ENCODE results near the gene BCORL1.

The BCORL1 gene

DNA sequence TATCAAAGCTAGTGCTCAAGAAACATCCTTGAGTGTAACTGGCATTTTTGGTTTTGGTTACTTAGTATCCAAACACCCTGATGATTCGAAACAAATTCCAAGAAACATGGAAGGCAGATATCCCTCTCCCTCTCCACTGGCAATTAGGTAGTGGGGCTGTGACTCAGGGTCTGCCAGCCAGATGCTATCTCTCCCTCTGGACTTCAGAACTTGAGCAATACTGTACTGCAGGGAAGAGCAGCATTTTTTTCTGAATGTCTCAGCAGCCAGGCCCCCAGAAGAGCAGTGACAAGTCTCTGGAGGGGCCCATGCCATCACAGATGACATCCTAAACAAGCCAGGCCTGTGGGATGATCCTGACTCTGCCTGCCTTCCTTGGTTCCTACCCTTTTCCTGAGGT is 37.3 kb upstream of the BCORL1 start:
- no peak overlapping the region for H3K4me3 ChIP-seq (ENCODE audit: low read length in 2 of 2)
- no peak overlapping the region for H4K91ac ChIP-seq (ENCODE audit: low read depth, low read length, poor library complexity)
- H3K23ac ChIP-seq (ENCODE audit: low read depth, low read length, poor library complexity): no peak overlapping the region
- no peak overlapping the region for H3K27ac ChIP-seq (replicated peaks; ENCODE audit: low read length)
- H2BK12ac ChIP-seq (ENCODE audit: low read length): no peak overlapping the region
- no peak overlapping the region for H3K4ac ChIP-seq (ENCODE audit: low read length)
- no peak overlapping the region for H2BK120ac ChIP-seq (ENCODE audit: low read depth, low read length)
- H2BK5ac ChIP-seq (ENCODE audit: low read length): no peak overlapping the region
- no peak overlapping the region for H4K8ac ChIP-seq (ENCODE audit: low read depth, low read length)
- no peak overlapping the region for H3K14ac ChIP-seq (ENCODE audit: low read length)
- WGBS, 2 donors (ENCODE audit: extremely low coverage in 2 of 2, insufficient read length in 2 of 2, insufficient replicate concordance in 1 of 2): no CpG with 5 or more reads among the region's 1 CpG
- no peaks in the 10 kb centered on the region for H3K36me3 ChIP-seq (replicated peaks in 1 of 2; ENCODE audit: control insufficient read depth in 2 of 2, insufficient read depth in 2 of 2, low read length in 2 of 2)
- DNase-seq (ENCODE audit: low spot score): no peak
- H3K18ac ChIP-seq (ENCODE audit: low read length): no peak overlapping the region
- no peak overlapping the region for H2AFZ ChIP-seq (ENCODE audit: low read length)
- no peak overlapping the region for H2BK15ac ChIP-seq (ENCODE audit: low read length)
- no peaks in the 10 kb centered on the region for H3K79me1 ChIP-seq (ENCODE audit: low read depth, low read length)
- no peak overlapping the region for H3K9ac ChIP-seq (ENCODE audit: low read depth, low read length, poor library complexity)
- no peak overlapping the region for H2AK5ac ChIP-seq (ENCODE audit: low read depth, low read length)
- peaks cover 0 to 3% of the 10 kb centered on the region in 2 donors for H3K4me1 ChIP-seq (ENCODE audit: control insufficient read depth in 2 of 2, insufficient read depth in 1 of 2, low read depth in 1 of 2, low read length in 2 of 2)
- H3K4me2 ChIP-seq (ENCODE audit: insufficient read depth, low read length, poor library complexity, severe bottlenecking): no peak overlapping the region
- no peaks in the 10 kb centered on the region for H3K9me3 ChIP-seq (replicated peaks in 1 of 2; ENCODE audit: control insufficient read depth in 2 of 2, insufficient read depth in 1 of 2, low read depth in 1 of 2, low read length in 2 of 2)
- peaks cover 0 to 9% (median 0%) of the 10 kb centered on the region in 3 experiments for H3K27me3 ChIP-seq (ENCODE audit: control insufficient read depth in 3 of 3, insufficient read depth in 3 of 3, low read depth in 1 of 3, low read length in 3 of 3)

DNA sequence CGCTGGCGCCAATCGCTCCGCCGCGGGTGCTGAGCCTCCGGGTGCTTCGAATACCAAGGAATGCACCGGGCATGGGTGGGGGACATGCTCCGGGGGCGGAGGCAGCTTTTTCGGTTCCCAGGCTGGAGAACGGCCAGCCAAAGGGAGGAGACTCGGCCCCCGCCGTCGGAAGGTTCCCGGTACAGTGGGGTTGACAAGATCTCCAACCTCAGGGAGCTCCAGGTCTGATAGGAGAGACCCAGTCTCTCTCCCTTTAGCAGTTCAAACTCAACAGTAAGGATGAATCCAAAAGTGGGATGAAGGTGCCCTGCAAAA is 29.1 kb upstream of the BCORL1 start:
- Histone ChIP-seq H3K9ac (ENCODE audit: low read depth, low read length, poor library complexity) (no peak overlapping the region), H2BK12ac (ENCODE audit: low read length) (no peak overlapping the region), H4K91ac (ENCODE audit: low read depth, low read length, poor library complexity) (no peak overlapping the region), H4K8ac (ENCODE audit: low read depth, low read length) (no peak overlapping the region), H3K27ac (replicated peaks; ENCODE audit: low read length) (no peak overlapping the region), H3K18ac (ENCODE audit: low read length) (peak overlapping the region; percentile 83), H3K36me3 (replicated peaks in 1 of 2; ENCODE audit: control insufficient read depth in 2 of 2, insufficient read depth in 2 of 2, low read length in 2 of 2) (no peaks in the 10 kb centered on the region), H3K14ac (ENCODE audit: low read length) (no peak overlapping the region), H2BK15ac (ENCODE audit: low read length) (peak overlapping the region; percentile 37), H2BK5ac (ENCODE audit: low read length) (peak overlapping the region; percentile 39), H3K4me3 (ENCODE audit: low read length in 2 of 2) (peak overlapping the region in 1 of 2 donors; percentile 34), H2BK120ac (ENCODE audit: low read depth, low read length) (no peak overlapping the region), H3K27me3 (ENCODE audit: control insufficient read depth in 3 of 3, insufficient read depth in 3 of 3, low read depth in 1 of 3, low read length in 3 of 3) (peaks cover 0 to 12% (median 6%) of the 10 kb centered on the region in 3 experiments), H3K79me1 (ENCODE audit: low read depth, low read length) (no peaks in the 10 kb centered on the region), H3K9me3 (replicated peaks in 1 of 2; ENCODE audit: control insufficient read depth in 2 of 2, insufficient read depth in 1 of 2, low read depth in 1 of 2, low read length in 2 of 2) (no peaks in the 10 kb centered on the region), H3K4ac (ENCODE audit: low read length) (no peak overlapping the region), H3K4me1 (ENCODE audit: control insufficient read depth in 2 of 2, insufficient read depth in 1 of 2, low read depth in 1 of 2, low read length in 2 of 2) (peaks cover 3 to 18% of the 10 kb centered on the region in 2 donors), H3K4me2 (ENCODE audit: insufficient read depth, low read length, poor library complexity, severe bottlenecking) (peak overlapping the region; percentile 25), H3K23ac (ENCODE audit: low read depth, low read length, poor library complexity) (no peak overlapping the region), H2AK5ac (ENCODE audit: low read depth, low read length) (no peak overlapping the region), H2AFZ (ENCODE audit: low read length) (peak overlapping the region; percentile 76)
- DNase-seq (ENCODE audit: low spot score): no peak
- WGBS, 2 donors (ENCODE audit: extremely low coverage in 2 of 2, insufficient read length in 2 of 2, insufficient replicate concordance in 1 of 2): no CpG with 5 or more reads among the region's 18 CpGs

DNA sequence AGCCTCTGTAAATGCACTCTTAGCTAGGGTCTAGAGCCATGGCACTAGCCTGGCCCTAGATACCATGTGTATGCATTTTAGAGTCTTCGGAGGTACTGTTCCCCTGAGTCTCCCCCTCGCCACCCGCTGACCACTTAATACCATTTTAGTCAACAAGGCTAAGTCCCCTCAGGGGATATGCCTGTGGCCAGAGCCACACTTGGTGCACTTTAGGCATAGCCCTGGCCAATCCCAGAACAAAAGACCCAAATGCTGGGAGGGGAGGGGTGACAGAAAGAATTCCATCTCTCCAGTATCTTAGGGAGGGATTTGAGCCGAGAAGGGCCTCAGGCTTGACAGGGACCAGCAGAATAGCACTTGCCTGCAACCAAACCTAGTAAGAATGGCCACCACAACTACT is 28.6 kb upstream of the BCORL1 start:
- Histone ChIP-seq H3K27me3 (ENCODE audit: control insufficient read depth in 3 of 3, insufficient read depth in 3 of 3, low read depth in 1 of 3, low read length in 3 of 3) (peaks cover 0 to 18% (median 10%) of the 10 kb centered on the region in 3 experiments), H4K8ac (ENCODE audit: low read depth, low read length) (no peak overlapping the region), H2BK15ac (ENCODE audit: low read length) (no peak overlapping the region), H3K18ac (ENCODE audit: low read length) (no peak overlapping the region), H3K4me1 (ENCODE audit: control insufficient read depth in 2 of 2, insufficient read depth in 1 of 2, low read depth in 1 of 2, low read length in 2 of 2) (peaks cover 3 to 18% of the 10 kb centered on the region in 2 donors), H2BK5ac (ENCODE audit: low read length) (no peak overlapping the region), H2AK5ac (ENCODE audit: low read depth, low read length) (no peak overlapping the region), H2BK120ac (ENCODE audit: low read depth, low read length) (no peak overlapping the region), H3K9ac (ENCODE audit: low read depth, low read length, poor library complexity) (no peak overlapping the region), H3K14ac (ENCODE audit: low read length) (no peak overlapping the region), H3K4me2 (ENCODE audit: insufficient read depth, low read length, poor library complexity, severe bottlenecking) (no peak overlapping the region), H2BK12ac (ENCODE audit: low read length) (no peak overlapping the region), H3K79me1 (ENCODE audit: low read depth, low read length) (no peaks in the 10 kb centered on the region), H3K4ac (ENCODE audit: low read length) (no peak overlapping the region), H3K23ac (ENCODE audit: low read depth, low read length, poor library complexity) (no peak overlapping the region), H3K36me3 (replicated peaks in 1 of 2; ENCODE audit: control insufficient read depth in 2 of 2, insufficient read depth in 2 of 2, low read length in 2 of 2) (no peaks in the 10 kb centered on the region), H3K4me3 (ENCODE audit: low read length in 2 of 2) (no peak overlapping the region), H3K9me3 (replicated peaks in 1 of 2; ENCODE audit: control insufficient read depth in 2 of 2, insufficient read depth in 1 of 2, low read depth in 1 of 2, low read length in 2 of 2) (no peaks in the 10 kb centered on the region), H3K27ac (replicated peaks; ENCODE audit: low read length) (no peak overlapping the region), H2AFZ (ENCODE audit: low read length) (no peak overlapping the region), H4K91ac (ENCODE audit: low read depth, low read length, poor library complexity) (no peak overlapping the region)
- no peak for DNase-seq (ENCODE audit: low spot score)
- no CpG with 5 or more reads among the region's 4 CpGs for WGBS, 2 donors (ENCODE audit: extremely low coverage in 2 of 2, insufficient read length in 2 of 2, insufficient replicate concordance in 1 of 2)

DNA sequence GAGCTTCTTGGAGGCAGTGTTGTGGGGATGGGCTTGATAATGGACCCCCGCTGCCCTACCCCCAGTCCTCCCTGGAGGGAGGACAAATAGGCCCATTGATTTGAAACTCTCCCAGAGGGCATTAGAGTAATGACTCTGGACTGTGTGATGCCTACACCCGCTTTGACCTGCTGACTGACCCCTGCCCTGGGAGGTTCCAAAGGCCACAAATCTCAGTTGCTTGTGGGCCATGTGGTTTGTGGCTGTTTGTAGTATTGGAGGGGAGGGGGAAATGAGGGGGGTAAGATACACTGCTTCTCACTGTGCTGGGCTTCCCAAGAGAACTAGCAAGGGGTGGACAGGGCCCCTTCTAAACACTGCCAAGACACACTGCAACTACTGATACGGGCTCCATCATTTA is 27.6 kb upstream of the BCORL1 start:
- H3K9ac ChIP-seq (ENCODE audit: low read depth, low read length, poor library complexity): no peak overlapping the region
- H3K18ac ChIP-seq (ENCODE audit: low read length): no peak overlapping the region
- H3K9me3 ChIP-seq (replicated peaks in 1 of 2; ENCODE audit: control insufficient read depth in 2 of 2, insufficient read depth in 1 of 2, low read depth in 1 of 2, low read length in 2 of 2): no peaks in the 10 kb centered on the region
- H3K79me1 ChIP-seq (ENCODE audit: low read depth, low read length): no peaks in the 10 kb centered on the region
- WGBS, 2 donors (ENCODE audit: extremely low coverage in 2 of 2, insufficient read length in 2 of 2, insufficient replicate concordance in 1 of 2): no CpG with 5 or more reads among the region's 3 CpGs
- no peak overlapping the region for H4K8ac ChIP-seq (ENCODE audit: low read depth, low read length)
- H2AFZ ChIP-seq (ENCODE audit: low read length): no peak overlapping the region
- no peak overlapping the region for H2BK15ac ChIP-seq (ENCODE audit: low read length)
- H2BK5ac ChIP-seq (ENCODE audit: low read length): no peak overlapping the region
- H3K4me3 ChIP-seq (ENCODE audit: low read length in 2 of 2): no peak overlapping the region
- no peak overlapping the region for H3K4ac ChIP-seq (ENCODE audit: low read length)
- no peak overlapping the region for H2BK12ac ChIP-seq (ENCODE audit: low read length)
- no peak overlapping the region for H3K14ac ChIP-seq (ENCODE audit: low read length)
- DNase-seq (ENCODE audit: low spot score): no peak
- no peaks in the 10 kb centered on the region for H3K36me3 ChIP-seq (replicated peaks in 1 of 2; ENCODE audit: control insufficient read depth in 2 of 2, insufficient read depth in 2 of 2, low read length in 2 of 2)
- H3K23ac ChIP-seq (ENCODE audit: low read depth, low read length, poor library complexity): no peak overlapping the region
- H3K27me3 ChIP-seq (ENCODE audit: control insufficient read depth in 3 of 3, insufficient read depth in 3 of 3, low read depth in 1 of 3, low read length in 3 of 3): peaks cover 0 to 27% (median 17%) of the 10 kb centered on the region in 3 experiments
- no peak overlapping the region for H3K27ac ChIP-seq (replicated peaks; ENCODE audit: low read length)
- H3K4me2 ChIP-seq (ENCODE audit: insufficient read depth, low read length, poor library complexity, severe bottlenecking): no peak overlapping the region
- no peak overlapping the region for H4K91ac ChIP-seq (ENCODE audit: low read depth, low read length, poor library complexity)
- H3K4me1 ChIP-seq (ENCODE audit: control insufficient read depth in 2 of 2, insufficient read depth in 1 of 2, low read depth in 1 of 2, low read length in 2 of 2): peaks cover 3 to 22% of the 10 kb centered on the region in 2 donors
- no peak overlapping the region for H2AK5ac ChIP-seq (ENCODE audit: low read depth, low read length)
- H2BK120ac ChIP-seq (ENCODE audit: low read depth, low read length): no peak overlapping the region

Measured in neuronal stem cell (in vitro differentiated cells).